ENCODE measurements around the gene GBGT1. TPM values are rescaled to one million over a fixed set of nuclear protein-coding genes. Genes with fewer than 3 reads are reported as not detected.

The GBGT1 gene
- polyA plus RNA-seq, 1 of the 3 experiments (the other 2 are of a cell fraction) = 0.51 TPM

GRCh38 chr9:133149130-133150015 is 14.3 kb downstream of the GBGT1 start:
- DNase-seq = peak; percentile 98
- Histone ChIP-seq H3K4me3 (ENCODE audit: low read depth in 2 of 2, low read length in 1 of 2) (peak overlapping the region in 1 of 2 experiments; percentile 81; a peak in 2 of 4 replicates), H2AFZ (ENCODE audit: low read depth) (peak overlapping the region; percentile 83), H3K27me3 (ENCODE audit: insufficient read depth) (no peaks in the 10 kb centered on the region), H3K4me1 (ENCODE audit: control insufficient read depth in 1 of 2, insufficient read depth in 2 of 2, low read depth in 1 of 2, low read length in 1 of 2) (peaks cover 0 to 24% of the 10 kb centered on the region in 2 experiments; a peak in 2 of 4 replicates), H3K9ac (peak overlapping the region; percentile 25; the same call in 1 of the 2 replicates), H4K20me1 (ENCODE audit: insufficient read depth) (peaks cover 23% of the 10 kb centered on the region), H3K9me3 (no peaks in the 10 kb centered on the region), H3K36me3 (replicated peaks in 1 of 2; ENCODE audit: control insufficient read depth in 1 of 2, insufficient read depth in 2 of 2, low read length in 1 of 2) (peaks cover 0 to 2% of the 10 kb centered on the region in 2 experiments), H3F3A (replicated peaks; ENCODE audit: insufficient read depth) (peaks cover 9% of the 10 kb centered on the region), H3K4me2 (peak overlapping the region; percentile 71; the same call in 1 of the 2 replicates), H3K9me2 (no peaks in the 10 kb centered on the region), H3K79me2 (ENCODE audit: insufficient read depth) (peaks cover 20% of the 10 kb centered on the region; the same call in 1 of the 2 replicates), H3K27ac (ENCODE audit: low read depth in 2 of 2, low read length in 1 of 2) (peak overlapping the region; percentile 35 to 80)
- 35% methylated on average over 10 of the region's 95 CpGs for WGBS (ENCODE audit: low lambda C conversion rate)
- ChIA-PET CTCF (interaction anchor here (0.8 to 11.6 kb wide), 10 partner anchors 10 to 122 kb away, joined by 3 to 810 read pairs (median 41); partner anchors contain the start of genes GBGT1, GTF3C5 and RALGDS), POLR2A (interaction anchor here (0.7 to 1.4 kb wide), 7 partner anchors 16 to 120 kb away, joined by 3 to 10 read pairs (median 4); partner anchors contain the start of gene GTF3C5)
- TF ChIP-seq RAD21 (IDR thresholded peaks at IDR 0.05; ENCODE audit: low read length) = peak; percentile 41; the same call in 1 of the 2 replicates
- TF ChIP-seq SIN3A (IDR thresholded peaks at IDR 0.05; ENCODE audit: borderline replicate concordance, low read depth, low read length) = peak; percentile 63; the same call in 1 of the 2 replicates
- TF ChIP-seq, protein P1, sequence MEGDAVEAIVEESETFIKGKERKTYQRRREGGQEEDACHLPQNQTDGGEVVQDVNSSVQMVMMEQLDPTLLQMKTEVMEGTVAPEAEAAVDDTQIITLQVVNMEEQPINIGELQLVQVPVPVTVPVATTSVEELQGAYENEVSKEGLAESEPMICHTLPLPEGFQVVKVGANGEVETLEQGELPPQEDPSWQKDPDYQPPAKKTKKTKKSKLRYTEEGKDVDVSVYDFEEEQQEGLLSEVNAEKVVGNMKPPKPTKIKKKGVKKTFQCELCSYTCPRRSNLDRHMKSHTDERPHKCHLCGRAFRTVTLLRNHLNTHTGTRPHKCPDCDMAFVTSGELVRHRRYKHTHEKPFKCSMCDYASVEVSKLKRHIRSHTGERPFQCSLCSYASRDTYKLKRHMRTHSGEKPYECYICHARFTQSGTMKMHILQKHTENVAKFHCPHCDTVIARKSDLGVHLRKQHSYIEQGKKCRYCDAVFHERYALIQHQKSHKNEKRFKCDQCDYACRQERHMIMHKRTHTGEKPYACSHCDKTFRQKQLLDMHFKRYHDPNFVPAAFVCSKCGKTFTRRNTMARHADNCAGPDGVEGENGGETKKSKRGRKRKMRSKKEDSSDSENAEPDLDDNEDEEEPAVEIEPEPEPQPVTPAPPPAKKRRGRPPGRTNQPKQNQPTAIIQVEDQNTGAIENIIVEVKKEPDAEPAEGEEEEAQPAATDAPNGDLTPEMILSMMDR (IDR thresholded peaks at IDR 0.05) = peak; percentile 43
- TF ChIP-seq MEF2A (IDR thresholded peaks at IDR 0.05; ENCODE audit: borderline replicate concordance, low read depth) = no peak
- TF ChIP-seq FOSL2 (IDR thresholded peaks at IDR 0.05; ENCODE audit: borderline replicate concordance, low read depth) = no peak
- TF ChIP-seq, protein P2, sequence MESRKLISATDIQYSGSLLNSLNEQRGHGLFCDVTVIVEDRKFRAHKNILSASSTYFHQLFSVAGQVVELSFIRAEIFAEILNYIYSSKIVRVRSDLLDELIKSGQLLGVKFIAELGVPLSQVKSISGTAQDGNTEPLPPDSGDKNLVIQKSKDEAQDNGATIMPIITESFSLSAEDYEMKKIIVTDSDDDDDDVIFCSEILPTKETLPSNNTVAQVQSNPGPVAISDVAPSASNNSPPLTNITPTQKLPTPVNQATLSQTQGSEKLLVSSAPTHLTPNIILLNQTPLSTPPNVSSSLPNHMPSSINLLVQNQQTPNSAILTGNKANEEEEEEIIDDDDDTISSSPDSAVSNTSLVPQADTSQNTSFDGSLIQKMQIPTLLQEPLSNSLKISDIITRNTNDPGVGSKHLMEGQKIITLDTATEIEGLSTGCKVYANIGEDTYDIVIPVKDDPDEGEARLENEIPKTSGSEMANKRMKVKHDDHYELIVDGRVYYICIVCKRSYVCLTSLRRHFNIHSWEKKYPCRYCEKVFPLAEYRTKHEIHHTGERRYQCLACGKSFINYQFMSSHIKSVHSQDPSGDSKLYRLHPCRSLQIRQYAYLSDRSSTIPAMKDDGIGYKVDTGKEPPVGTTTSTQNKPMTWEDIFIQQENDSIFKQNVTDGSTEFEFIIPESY (IDR thresholded peaks at IDR 0.05; ENCODE audit: borderline replicate concordance, low read depth) = no peak
- no peak for TF ChIP-seq ELF1 (IDR thresholded peaks at IDR 0.05)
- TF ChIP-seq MXI1 (IDR thresholded peaks at IDR 0.05; ENCODE audit: low read depth, low read length) = peak; percentile 98
- TF ChIP-seq FOXM1 (IDR thresholded peaks at IDR 0.05; ENCODE audit: low read depth) = no peak
- TF ChIP-seq USF2 (IDR thresholded peaks at IDR 0.05; ENCODE audit: borderline replicate concordance, low read depth, low read length) = no peak
- TF ChIP-seq USF1 (IDR thresholded peaks at IDR 0.05; ENCODE audit: borderline replicate concordance, low read depth) = peak; percentile 59; the same call in 1 of the 2 replicates
- TF ChIP-seq YY1 (IDR thresholded peaks at IDR 0.05; ENCODE audit: low read depth) = no peak
- no peak; the same call in 1 of the 2 replicates for TF ChIP-seq TCF12 (IDR thresholded peaks at IDR 0.05)
- peak; percentile 93 for TF ChIP-seq MAX (IDR thresholded peaks at IDR 0.05; ENCODE audit: low read depth)
- TF ChIP-seq EZH2phosphoT487 (IDR thresholded peaks at IDR 0.05; ENCODE audit: borderline replicate concordance, low read depth) = no peak
- TF ChIP-seq CHD2 (IDR thresholded peaks at IDR 0.05; ENCODE audit: low read length, partially characterized antibody) = peak; percentile 52
- TF ChIP-seq NRF1 (IDR thresholded peaks at IDR 0.05; ENCODE audit: low read depth, low read length) = peak; percentile 78
- no peak for TF ChIP-seq JUND (IDR thresholded peaks at IDR 0.05)
- peak; percentile 37; the same call in 1 of the 2 replicates for TF ChIP-seq SMC3 (IDR thresholded peaks at IDR 0.05; ENCODE audit: low read depth, low read length)
